Stimulated activated CD4-positive, alpha-beta T cell treated with anti-CD3 and anti-CD28 coated beads, Interleukin-1b, Interleukin-23, amount 100 ng/mL, for 48 hours (primary cell): ENCODE measurements around the gene PTPRG.
"Not testable (repeated sequence)": the region's sequence is repeated elsewhere in the genome, so short reads cannot be mapped to it uniquely, and the experiment has no call there.

Experiments
- DNase-seq: peaks from one replicate; pipeline ENCODE4 v3.0.0-alpha.2; 2020

The PTPRG gene

GRCh38 chr3:62038798-62039197 lies 477.4 kb downstream of the PTPRG start:
- not testable (repeated sequence) for DNase-seq

DNA sequence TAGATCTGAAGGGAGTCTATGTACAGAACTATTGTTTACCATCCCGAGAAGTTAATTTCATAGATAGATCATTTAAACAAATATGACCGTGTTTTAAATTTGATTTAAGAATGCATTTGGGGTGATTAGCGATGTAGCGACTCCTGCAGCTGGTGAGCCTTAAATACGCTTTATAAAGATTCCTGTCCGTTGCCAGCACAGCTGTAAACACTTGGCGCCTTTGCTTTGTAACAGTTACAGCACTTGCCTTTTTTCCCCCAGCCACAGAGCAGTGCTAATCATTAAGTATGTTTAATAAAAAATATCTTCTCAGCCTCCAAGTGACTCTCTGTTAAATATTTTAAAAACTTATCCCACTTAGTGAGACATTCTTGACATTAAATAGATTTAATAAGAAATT lies 478.2 kb downstream of the PTPRG start:
- DNase-seq, result no peak

GRCh38 chr3:62041681-62042080 lies 480.3 kb downstream of the PTPRG start:
- no peak for DNase-seq

GRCh38 chr3:62044874-62045411 lies 483.6 kb downstream of the PTPRG start:
- no peak for DNase-seq

GRCh38 chr3:62046326-62046725 lies 485.0 kb downstream of the PTPRG start:
- no peak for DNase-seq

DNA sequence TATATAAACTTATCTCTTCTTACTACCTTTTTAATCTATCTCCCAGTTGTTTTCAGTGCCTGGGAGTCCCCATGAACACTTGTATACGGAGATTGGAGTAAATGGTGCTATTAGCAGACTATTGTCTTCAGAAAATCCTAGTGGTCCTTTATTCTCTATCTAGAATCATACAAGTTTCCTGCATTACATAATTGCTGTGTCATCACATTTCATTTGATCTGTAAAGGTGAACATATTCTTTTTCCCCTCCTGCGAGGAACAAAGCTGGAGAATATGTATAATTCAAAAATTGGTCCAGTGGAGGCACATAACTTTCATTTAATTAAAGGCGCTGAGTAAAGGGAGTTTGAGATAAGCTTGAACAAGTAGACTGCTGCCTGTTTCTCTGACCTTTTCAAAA lies 487.2 kb downstream of the PTPRG start:
- no peak for DNase-seq

DNA sequence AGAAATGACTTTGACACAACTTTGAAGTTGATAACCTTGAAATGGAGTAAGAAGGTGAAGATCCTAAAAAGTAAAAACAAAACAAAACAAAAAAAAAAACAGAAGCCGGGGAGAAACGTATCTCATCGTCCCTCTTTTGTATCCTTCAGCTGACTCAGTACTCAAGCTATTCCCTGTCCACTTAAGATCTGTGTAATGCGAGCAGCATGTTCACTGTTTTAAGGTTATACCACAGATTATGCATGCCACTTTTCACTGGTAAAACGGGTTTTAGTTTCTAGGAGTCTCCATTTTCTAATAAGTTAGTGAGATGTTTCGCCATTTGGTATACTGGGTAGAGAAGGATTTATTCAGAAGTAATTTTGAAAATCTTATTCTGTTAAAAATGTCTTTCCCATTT lies 487.7 kb downstream of the PTPRG start:
- no peak for DNase-seq

DNA sequence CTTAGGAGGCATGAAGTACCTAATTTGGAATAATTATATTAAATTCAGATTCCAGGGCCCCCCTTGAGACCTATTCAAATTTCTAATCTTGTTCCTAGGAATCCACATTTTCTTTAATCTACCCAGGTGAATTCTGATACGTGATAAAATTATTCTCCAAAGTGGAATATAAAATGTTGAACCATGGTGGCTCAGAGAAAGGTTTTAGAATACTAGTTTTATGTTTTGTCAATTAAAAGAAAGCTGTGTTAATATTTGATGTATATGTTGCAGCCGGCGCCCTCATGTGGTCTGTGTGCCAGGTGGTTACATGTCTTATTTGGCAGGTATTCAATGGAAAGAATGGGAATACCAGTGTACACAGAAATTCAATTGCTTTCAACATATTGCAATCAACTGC lies 490.1 kb downstream of the PTPRG start:
- no peak for DNase-seq

DNA sequence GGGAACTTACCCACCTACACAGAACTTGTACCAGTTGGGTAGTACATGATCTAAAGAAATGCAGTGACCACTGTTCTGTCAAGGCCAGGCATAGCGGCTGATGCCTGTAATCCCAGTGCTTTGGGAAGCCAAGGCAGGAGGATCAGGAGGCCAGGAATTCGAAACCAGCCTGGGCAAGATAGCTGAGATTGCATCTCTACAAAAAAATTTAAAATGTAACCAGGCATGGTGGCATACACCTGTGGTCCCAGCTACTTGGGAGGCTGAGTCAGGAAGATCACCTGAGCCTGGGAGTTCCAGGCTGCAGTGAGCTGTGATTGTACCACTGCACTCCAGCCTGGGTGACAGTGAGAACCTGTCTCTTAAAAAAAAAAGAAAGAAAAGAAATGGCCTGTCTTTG lies 491.0 kb downstream of the PTPRG start:
- DNase-seq, result no peak

GRCh38 chr3:62056658-62057057 lies 495.3 kb downstream of the PTPRG start:
- no peak for DNase-seq

GRCh38 chr3:62057339-62058047 lies 496.1 kb downstream of the PTPRG start:
- DNase-seq, result no peak

DNA sequence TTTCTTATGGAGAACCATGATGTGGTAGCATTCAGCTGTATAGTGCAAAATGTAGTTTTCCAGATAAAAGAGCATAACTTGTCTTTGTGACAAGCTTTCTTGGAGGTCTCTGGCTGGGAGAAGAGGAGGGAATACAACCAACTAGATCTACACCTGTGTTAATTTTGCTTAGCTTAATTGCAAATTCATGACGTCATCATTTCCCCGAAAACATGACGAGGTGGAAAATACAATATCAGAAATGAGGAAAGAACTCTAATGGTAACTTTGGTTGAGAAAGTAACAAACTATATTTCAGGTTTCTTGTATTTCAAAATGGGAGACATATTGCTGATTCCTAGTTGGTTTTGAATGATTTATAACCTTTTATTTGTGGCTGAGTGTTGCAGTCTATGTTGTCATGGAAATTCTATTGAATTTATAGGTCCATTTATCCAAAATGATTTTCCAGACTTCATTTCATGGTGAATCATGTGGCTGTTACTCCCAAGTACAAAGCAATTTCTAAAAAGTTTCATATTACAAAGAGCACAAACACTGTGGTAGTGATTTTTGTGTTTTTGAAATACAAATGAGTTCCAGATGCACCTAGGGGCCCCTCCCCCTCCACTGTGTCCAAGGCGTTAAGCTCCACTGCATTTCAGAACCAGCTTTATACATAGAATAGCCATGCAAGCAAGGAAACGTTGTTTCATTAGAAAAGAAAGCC lies 504.8 kb downstream of the PTPRG start:
- no peak for DNase-seq

DNA sequence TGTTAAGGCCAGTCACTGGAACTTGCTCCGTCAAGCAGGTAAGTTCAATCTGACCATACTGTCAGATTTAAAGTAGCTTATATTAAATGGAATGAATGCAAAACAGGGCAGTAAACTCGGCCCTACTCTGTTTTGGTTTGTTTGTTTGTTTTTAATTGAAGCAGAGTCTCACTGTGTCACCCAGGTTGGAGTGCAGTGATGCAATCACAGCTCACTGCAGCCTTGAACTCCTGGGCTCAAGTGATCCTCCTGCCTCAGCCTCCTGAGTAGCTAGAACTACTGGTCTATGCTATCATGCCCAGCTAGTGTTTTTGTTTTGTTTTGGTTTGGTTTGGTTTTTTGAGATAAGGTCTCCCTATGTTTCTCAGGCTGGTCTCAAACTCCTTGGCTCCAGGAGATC lies 507.0 kb downstream of the PTPRG start:
- no peak for DNase-seq

- DNase-seq, result no peak
Observed at GRCh38 chr3:62070891-62071290, 509.5 kb downstream of the PTPRG start.

GRCh38 chr3:62073038-62073437 lies 511.7 kb downstream of the PTPRG start:
- DNase-seq, result no peak

DNA sequence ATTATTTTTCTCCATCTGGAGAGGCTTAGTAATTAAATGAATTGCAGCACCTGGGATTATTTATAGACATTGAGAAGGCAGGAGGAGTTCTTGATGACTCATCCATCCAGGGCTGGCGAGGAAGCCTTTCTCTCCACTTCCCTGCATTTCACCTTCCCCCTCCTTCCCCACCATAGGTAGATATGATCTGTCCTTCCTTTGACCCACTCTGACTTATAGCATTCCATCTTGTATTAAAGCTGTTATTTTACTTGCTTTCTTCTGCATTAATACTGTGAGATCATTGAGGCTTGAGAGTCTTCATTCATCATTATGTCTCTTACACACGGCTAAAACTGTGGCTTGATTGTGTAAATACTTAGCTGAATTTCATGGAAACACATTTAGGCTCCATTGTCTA lies 523.2 kb downstream of the PTPRG start:
- no peak for DNase-seq

DNA sequence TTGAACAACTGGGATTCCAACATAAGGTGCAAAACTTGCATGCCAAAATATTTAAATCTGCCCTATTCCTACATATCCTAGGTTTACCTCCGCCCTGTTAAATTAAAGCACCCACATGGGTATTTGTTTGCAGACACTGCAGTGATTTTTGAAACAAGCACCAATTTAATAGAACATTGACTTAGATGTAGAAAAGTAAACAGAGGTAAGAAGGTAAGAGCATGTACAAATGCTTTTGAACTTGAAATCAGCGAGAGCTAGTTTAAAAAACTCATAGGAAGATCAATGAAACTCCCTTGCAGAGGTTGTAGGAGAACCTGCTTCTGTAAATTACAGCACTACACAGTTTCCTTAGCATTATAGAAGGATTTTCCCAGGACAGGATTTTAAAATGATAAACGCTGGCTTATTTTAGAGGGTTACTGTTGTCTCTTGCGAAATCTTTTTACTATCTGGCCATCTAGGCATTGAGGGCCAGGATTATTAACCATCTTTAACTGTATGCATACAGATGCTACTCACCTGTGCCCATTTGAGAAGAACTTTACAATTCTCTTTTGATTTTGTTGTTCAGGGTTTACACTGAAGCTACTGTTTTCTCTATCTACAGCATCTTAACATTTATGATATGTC lies 527.2 kb downstream of the PTPRG start:
- no peak for DNase-seq

DNA sequence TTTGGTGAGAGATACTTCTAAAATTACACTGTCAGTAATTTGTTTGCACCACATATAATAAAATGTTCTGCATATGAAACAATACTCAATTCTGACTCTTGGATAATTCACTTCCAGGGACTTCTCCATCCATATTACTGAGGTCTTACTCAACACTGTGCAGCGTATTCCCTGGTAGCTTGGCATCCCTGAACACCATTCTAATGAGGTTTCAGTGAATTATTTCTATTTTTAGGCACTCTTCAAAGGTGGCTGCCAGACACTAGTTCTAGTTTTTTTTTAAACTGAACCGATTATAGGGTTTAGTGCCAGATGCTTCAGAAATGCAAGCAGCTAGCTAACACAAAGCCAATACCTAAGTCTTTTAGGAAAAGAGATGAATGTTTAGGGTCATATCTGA lies 528.7 kb downstream of the PTPRG start:
- DNase-seq, result no peak

- DNase-seq, result no peak
Observed at GRCh38 chr3:62090519-62090918, 529.1 kb downstream of the PTPRG start.

- DNase-seq, result no peak
Observed at GRCh38 chr3:62093025-62093424, 531.7 kb downstream of the PTPRG start.

- no peak for DNase-seq
Observed at GRCh38 chr3:62094461-62094860, 533.1 kb downstream of the PTPRG start.

DNA sequence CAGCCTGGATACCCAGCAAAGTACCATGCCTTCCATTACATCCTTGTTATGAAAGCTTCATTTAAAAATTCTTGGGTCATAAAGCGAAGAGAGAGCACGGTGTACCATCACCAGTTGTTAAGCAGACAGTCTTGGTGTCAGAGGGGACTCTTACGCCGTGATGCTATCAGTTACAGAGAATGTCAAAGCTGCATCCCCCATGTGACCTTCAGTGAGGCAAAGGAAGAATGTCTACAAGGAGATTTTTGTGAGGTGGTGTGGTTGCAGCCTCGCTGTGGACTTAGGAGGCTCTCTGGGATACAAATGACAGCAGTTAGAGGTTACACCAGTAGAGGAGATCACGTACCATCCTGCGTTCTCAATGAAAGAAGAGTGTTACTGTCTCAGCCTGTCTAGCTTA lies 533.7 kb downstream of the PTPRG start:
- DNase-seq, result no peak

- no peak for DNase-seq
Observed at GRCh38 chr3:62095756-62096155, 534.4 kb downstream of the PTPRG start.

- no peak for DNase-seq
Observed at GRCh38 chr3:62096521-62096920, 535.1 kb downstream of the PTPRG start.
